ENCODE data around the gene PDE1A.

The PDE1A gene

DNA sequence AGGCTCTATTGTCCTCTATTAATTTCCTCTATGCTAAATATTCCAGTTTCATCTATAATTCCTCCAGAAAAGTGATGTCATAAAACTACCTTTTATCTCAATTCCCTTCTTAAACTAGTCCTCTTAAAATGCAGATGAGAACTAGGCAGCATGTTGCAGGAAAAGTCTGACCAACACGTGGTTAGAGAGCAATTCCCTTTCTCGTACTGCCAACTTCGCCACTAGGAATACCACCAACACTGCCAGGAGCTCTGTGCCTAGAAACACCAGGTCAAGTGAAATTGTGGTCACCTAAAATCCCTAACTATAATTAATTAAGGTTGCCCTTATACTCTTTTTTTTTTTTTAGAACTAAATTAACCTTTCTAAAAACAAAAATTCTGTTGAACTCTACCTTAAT lies 313.5 kb downstream of the PDE1A start:
- no peak for FAIRE-seq

DNA sequence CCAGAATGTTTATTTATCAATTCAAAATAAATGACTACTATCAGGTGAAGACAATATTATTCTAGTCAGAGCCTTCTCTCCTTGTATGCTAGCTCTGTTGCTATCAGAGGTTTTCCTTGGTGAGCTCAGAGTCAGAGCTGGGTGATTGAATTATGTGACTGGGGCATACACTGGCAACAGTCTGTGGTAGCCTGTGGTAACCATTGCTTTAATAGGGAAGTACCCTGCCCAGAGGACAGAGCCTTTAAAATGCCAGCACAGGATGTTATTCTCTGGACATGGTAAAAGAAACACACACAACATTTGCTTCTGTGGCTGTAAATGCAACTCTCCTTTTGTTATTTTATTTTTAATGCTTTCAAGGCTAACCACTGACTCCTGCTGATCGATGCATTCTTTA lies 316.5 kb downstream of the PDE1A start:
- FAIRE-seq, result no peak

DNA sequence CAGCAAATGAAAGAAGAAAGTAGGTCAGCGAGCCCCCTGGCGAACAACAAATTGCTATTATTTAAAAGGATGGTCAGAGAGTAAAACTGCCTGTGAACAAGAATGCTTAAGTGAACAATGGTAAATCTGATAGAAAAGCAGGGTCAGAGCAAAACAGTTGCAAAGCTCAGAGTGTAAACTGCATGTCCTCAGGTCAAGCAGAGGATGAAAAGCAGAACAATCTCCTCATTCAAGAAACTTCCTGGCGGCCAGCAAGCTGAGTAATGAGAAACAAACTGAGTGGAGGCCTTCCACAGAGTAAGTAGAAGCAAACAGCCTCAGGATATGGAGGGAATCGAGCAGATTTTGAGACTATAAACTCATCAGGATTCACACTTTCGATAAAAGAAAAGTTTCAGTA lies 323.3 kb downstream of the PDE1A start:
- FAIRE-seq, result no peak

DNA sequence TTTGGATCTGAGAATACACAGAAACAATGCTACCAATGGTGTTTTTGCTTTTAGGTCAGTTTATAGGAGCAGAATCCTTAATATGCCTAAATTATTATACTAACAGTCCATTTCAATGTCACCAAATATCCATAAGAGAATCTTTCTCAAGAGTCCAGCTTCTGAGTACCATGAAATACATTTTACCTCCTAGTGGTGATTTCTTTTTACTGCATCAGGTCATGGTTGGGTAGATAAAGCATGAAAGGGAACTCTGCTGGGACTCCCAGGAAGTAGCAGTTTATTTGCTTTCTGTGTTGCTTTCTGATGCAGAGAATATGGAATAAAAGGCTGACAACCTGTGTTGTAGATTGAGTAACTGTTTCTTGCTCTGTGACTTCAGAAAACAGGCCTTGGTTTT lies 325.6 kb downstream of the PDE1A start:
- FAIRE-seq, result no peak

DNA sequence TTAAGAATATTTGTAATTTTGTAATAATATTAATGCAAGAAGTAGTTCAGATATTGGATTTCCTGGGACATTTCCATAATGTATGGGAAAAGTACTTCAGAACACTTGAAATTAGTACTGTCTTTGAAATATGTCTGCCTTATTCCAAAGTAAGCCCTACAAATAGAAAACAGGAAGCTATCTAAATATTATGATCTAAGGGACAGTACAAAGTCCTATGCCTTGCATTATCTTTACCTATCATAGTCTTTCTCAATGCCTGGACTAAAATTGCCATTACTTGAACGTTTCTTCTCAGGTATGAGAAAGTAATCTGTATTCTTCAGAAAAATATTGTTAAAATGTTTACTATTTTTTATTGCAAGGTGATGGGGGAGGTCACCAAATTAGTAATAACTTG lies 328.2 kb downstream of the PDE1A start:
- no peak for FAIRE-seq

DNA sequence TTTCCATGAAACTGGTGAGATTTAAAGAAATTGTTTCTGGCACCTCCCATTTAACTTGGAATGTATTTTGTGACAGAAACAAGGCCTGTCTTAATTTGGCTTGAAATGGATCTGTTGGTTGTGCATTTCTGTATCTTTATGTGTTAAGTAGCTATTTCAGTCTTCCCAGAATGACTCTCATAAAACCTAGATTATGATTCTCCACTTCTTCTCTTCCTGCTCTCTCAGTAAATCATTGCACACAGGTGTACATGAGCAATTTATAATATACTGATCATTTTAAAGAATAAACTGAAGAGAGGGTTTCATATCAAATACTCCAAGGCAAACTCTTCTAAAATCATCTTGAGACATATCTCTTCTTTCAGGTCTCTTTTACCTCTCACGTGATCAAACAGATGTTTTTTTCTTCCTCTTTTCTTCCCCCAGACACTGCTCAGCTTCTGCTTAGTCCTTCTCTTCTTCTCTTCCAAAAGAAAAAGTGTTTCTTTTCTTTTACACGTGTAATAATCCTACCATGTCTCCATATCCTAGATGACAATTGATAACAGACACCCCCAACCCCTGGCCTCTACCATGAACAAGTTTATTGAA lies 329.2 kb downstream of the PDE1A start:
- no peak for FAIRE-seq

DNA sequence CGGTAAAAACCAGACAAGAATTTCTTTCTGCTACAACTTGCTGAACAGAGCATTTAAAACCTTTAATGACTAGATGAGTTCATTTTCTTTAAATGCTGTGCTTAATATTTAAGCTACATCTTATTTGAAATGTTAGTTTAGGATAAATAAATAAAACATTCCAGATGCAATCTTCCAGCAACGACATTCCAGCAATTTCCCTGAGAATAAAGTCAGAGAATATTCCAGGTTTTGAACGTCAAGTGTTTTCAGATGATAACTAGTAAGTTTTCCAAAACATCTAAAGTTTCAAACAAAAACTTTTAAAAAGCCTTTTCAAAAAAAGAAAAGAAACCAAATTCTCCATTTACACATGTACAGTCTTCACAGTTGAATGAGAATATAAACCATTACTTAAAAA lies 336.4 kb downstream of the PDE1A start:
- no peak for FAIRE-seq

Data from TTC549 (cell line).